Hepatocyte (in vitro differentiated cells): ENCODE results near the gene CHST3. TPM values are rescaled to one million over a fixed set of nuclear protein-coding genes. Genes with fewer than 3 reads are reported as not detected.

Experiments used
- DNase-seq: peaks from one replicate; pipeline ENCODE4 v3.0.0-alpha.2; 2016; ENCODE audit warnings: low spot score
- H2AFZ ChIP-seq: fragments of 200-600 bp; sonication (generic); 2 replicates; pipeline ENCODE4 v1.6.0; 2016; ENCODE audit warnings: antibody characterized with exemption, mild to moderate bottlenecking
- H3K27ac ChIP-seq: fragments of 200-600 bp; sonication (generic); 2 replicates; pipeline ENCODE4 v1.5.1; 2016; ENCODE audit warnings: mild to moderate bottlenecking
- H3K27me3 ChIP-seq: fragments of 200-600 bp; sonication (generic); 2 replicates; pipeline ENCODE4 v1.6.1; 2016
- H3K36me3 ChIP-seq: fragments of 200-600 bp; sonication (generic); replicated peaks from 2 replicates; pipeline ENCODE4 v1.5.1; 2016; ENCODE audit warnings: low read depth; ENCODE audit not compliant: insufficient read depth
- H3K4me1 ChIP-seq: fragments of 200-600 bp; sonication (generic); 2 replicates; pipeline ENCODE4 v1.5.1; 2016; ENCODE audit warnings: mild to moderate bottlenecking, moderate library complexity; ENCODE audit not compliant: insufficient read depth
- H3K4me2 ChIP-seq: fragments of 200-600 bp; sonication (generic); 2 replicates; pipeline ENCODE4 v1.6.0; 2016
- H3K4me3 ChIP-seq: fragments of 200-600 bp; sonication (generic); 2 replicates; pipeline ENCODE4 v1.5.1; 2016; ENCODE audit warnings: mild to moderate bottlenecking
- H3K79me2 ChIP-seq: fragments of 200-600 bp; sonication (generic); 2 replicates; pipeline ENCODE4 v1.6.0; 2017; ENCODE audit warnings: mild to moderate bottlenecking
- H3K9me2 ChIP-seq: fragments of 200-600 bp; sonication (generic); replicated peaks from 2 replicates; pipeline ENCODE4 v1.6.0; 2017; ENCODE audit warnings: mild to moderate bottlenecking; ENCODE audit not compliant: insufficient read depth
- H3K9me3 ChIP-seq: fragments of 200-600 bp; sonication (generic); 2 replicates; pipeline ENCODE4 v1.5.1; 2016; ENCODE audit warnings: low read depth, mild to moderate bottlenecking
- H4K20me1 ChIP-seq: fragments of 200-600 bp; sonication (generic); 2 replicates; pipeline ENCODE4 v1.6.0; 2016; ENCODE audit warnings: mild to moderate bottlenecking; ENCODE audit not compliant: insufficient read depth, poor library complexity, severe bottlenecking
- EZH2 ChIP-seq: fragments of 200-600 bp; sonication (generic); IDR thresholded peaks from 2 replicates; pipeline ENCODE4 v1.6.1; 2016; ENCODE audit warnings: antibody characterized with exemption, mild to moderate bottlenecking, borderline replicate concordance
- EZH2phosphoT487 ChIP-seq: fragments of 200-600 bp; sonication (generic); IDR thresholded peaks from one replicate; pipeline ENCODE4 v1.6.1; 2018; ENCODE audit warnings: antibody characterized with exemption, mild to moderate bottlenecking, low read depth, moderate library complexity; ENCODE audit not compliant: unreplicated experiment, severe bottlenecking
- WGBS: methylation state at CpG from one replicate; pipeline ENCODE4 v1.1.6; 2016; ENCODE audit warnings: low lambda C conversion rate; ENCODE audit errors: missing lambda C conversion rate; 5-methylcytosine and 5-hydroxymethylcytosine counted together
- polyA plus RNA-seq: library from polyadenylated mRNA; unstranded; fragments of >200 nt; fragmentation: Nextera tagmentation; extraction: Ambion mirVana; gene quantifications from 2 replicates; pipeline ENCODE4 v1.2.1, GENCODE V29; 2016
- total RNA-seq: library from RNA; depleted of rRNA; stranded (reverse); fragments of >200 nt; gene quantifications from 2 replicates; pipeline ENCODE4 v1.2.3, GENCODE V29; 2014
- TF ChIP-seq, protein P1 (sequence below): fragments of 200-600 bp; sonication (generic); IDR thresholded peaks from 2 replicates; pipeline ENCODE4 v1.5.1; 2016; ENCODE audit warnings: antibody characterized with exemption, mild to moderate bottlenecking; ENCODE audit not compliant: poor library complexity

Gene CHST3
- total and polyA plus RNA-seq, 2 experiments from 2014 or later, result 6.8 to 14.1 TPM

DNA sequence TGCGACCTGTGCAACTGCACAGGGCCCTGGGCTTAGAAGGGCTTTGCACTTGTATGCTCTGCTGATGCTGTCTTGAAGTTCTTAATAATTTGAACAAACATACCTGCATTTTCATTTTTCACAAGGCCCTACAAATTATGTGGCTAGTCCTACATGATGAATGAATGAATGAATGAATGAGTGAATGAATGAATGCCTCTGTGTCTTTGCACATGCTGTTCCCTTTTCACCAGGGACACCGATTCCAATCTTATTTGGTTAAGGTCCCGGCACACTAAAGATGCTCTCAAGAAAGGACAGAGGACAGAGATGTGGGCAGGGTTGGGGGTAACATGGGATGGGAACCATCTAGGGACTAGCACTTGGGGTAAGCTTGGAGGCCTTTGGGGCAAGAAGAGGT is 39.4 kb upstream of the CHST3 start:
- Histone ChIP-seq H3K79me2 (no peaks in the 10 kb centered on the region), H3K27ac (no peak overlapping the region), H3K4me3 (no peak overlapping the region), H2AFZ (no peak overlapping the region), H3K9me3 (no peaks in the 10 kb centered on the region), H3K4me1 (peaks cover 7% of the 10 kb centered on the region), H3K4me2 (no peak overlapping the region), H3K36me3 (no peaks in the 10 kb centered on the region), H4K20me1 (no peaks in the 10 kb centered on the region), H3K9me2 (no peaks in the 10 kb centered on the region), H3K27me3 (no peaks in the 10 kb centered on the region)
- no peak for DNase-seq
- TF ChIP-seq, protein P1, sequence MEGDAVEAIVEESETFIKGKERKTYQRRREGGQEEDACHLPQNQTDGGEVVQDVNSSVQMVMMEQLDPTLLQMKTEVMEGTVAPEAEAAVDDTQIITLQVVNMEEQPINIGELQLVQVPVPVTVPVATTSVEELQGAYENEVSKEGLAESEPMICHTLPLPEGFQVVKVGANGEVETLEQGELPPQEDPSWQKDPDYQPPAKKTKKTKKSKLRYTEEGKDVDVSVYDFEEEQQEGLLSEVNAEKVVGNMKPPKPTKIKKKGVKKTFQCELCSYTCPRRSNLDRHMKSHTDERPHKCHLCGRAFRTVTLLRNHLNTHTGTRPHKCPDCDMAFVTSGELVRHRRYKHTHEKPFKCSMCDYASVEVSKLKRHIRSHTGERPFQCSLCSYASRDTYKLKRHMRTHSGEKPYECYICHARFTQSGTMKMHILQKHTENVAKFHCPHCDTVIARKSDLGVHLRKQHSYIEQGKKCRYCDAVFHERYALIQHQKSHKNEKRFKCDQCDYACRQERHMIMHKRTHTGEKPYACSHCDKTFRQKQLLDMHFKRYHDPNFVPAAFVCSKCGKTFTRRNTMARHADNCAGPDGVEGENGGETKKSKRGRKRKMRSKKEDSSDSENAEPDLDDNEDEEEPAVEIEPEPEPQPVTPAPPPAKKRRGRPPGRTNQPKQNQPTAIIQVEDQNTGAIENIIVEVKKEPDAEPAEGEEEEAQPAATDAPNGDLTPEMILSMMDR, result no peak
- TF ChIP-seq EZH2, result no peak
- TF ChIP-seq EZH2phosphoT487, result no peak
- WGBS, result 96% methylated on average over 3 of the region's 3 CpGs

DNA sequence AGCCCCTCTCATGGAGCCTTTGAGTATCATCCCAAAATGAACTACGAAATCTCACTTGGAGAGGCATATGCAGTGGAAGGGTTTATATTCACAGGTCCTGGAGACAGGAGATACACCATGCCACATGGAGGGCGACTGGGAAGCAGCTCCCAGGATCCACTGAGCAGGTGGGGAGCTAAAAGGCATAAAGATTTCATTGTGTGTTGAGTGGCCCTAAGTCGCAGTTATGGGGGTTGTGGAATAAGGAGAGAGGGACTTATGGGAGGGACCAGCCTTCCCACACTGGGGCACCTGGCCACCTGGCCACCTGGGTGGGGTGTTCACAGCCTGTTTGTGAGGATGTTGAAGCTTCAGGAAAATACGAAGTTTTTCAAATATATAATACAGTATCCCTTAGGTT is 37.0 kb upstream of the CHST3 start:
- WGBS, result 91% methylated on average over 4 of the region's 4 CpGs
- TF ChIP-seq EZH2 (no peak), EZH2phosphoT487 (no peak)
- TF ChIP-seq, protein P1, result no peak
- Histone ChIP-seq H3K27ac (no peak overlapping the region), H3K9me2 (no peaks in the 10 kb centered on the region), H3K36me3 (no peaks in the 10 kb centered on the region), H3K4me2 (no peak overlapping the region), H3K9me3 (no peaks in the 10 kb centered on the region), H2AFZ (no peak overlapping the region), H3K4me1 (no peaks in the 10 kb centered on the region), H3K79me2 (no peaks in the 10 kb centered on the region), H3K27me3 (no peaks in the 10 kb centered on the region), H4K20me1 (no peaks in the 10 kb centered on the region), H3K4me3 (no peak overlapping the region)
- no peak for DNase-seq

DNA sequence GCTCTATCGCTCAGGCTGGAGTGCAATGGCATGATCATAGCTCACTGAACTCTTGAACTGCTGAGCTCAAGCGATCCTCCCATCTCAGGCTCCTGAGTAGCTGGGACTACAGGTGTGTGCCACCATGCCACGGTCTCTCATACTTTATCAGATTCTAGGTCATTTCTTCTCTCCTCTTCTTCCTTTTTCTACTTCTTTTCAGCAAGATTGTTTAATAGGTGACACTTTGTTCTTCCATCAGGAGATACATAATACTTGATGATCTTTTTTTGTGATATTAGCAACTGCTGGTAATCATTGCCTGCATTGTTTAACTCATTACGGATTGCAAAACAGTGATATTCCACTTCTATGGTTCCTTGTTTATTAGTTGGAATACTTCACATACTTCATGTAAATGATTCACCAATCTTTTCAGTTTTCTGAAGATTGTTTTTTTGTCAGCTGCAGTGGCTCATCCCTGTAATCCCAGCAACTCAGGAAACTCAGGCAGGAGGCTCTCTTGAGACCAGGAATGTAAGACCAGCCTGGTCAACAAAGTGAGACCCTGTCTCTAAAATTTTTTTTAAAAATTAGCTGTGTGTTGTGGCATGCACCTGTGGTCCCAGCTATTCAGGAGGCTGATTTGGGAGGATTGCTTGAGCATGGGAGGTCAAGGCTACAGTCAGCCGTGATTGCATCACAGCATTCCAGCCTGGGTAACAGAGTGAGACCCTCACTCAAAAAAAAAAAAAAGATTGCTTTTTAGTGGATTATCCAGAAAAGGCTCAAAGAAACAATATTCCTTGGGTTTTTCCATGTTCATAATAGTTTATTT is 36.2 kb upstream of the CHST3 start:
- no peaks in the 10 kb centered on the region for H3K4me1 ChIP-seq
- H3K4me3 ChIP-seq, result no peak overlapping the region
- no peaks in the 10 kb centered on the region for H3K9me3 ChIP-seq
- no peak for DNase-seq
- no peak overlapping the region for H3K27ac ChIP-seq
- WGBS, result 72% methylated on average over 5 of the region's 5 CpGs
- no peaks in the 10 kb centered on the region for H3K27me3 ChIP-seq
- TF ChIP-seq, protein P1, result no peak
- TF ChIP-seq EZH2, result no peak
- no peak for TF ChIP-seq EZH2phosphoT487
- H3K4me2 ChIP-seq, result peak overlapping the region; percentile 19
- no peaks in the 10 kb centered on the region for H3K79me2 ChIP-seq
- H3K9me2 ChIP-seq, result no peaks in the 10 kb centered on the region
- H2AFZ ChIP-seq, result no peak overlapping the region
- no peaks in the 10 kb centered on the region for H3K36me3 ChIP-seq
- no peaks in the 10 kb centered on the region for H4K20me1 ChIP-seq
